NCI-H1436 (cell line): ENCODE measurements around the gene FAM124B.

Experiments used
- DNase-seq: peaks from one replicate; lab custom pipeline; 2025; lab: John Stamatoyannopoulos, UW

Gene FAM124B

DNA sequence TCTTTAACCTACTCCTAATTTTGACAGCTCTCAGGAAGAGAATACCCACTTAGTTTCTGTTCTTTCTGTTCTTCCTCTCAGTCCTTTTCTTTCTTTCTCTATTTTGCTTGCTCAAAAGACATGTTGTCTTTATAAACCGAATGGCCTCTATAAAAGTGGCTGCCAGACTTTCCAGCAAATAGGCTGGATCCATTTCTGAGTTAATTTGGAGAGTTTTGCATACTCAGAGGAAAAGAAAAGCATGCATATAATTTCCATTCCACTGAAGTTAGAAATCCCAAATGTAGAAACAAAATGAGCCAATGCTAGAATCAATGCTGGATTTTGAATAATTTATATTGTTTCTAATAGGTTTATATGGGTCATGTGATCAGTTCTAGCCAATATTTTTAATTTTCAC is 65.9 kb downstream of the FAM124B start:
- no peak for DNase-seq

DNA sequence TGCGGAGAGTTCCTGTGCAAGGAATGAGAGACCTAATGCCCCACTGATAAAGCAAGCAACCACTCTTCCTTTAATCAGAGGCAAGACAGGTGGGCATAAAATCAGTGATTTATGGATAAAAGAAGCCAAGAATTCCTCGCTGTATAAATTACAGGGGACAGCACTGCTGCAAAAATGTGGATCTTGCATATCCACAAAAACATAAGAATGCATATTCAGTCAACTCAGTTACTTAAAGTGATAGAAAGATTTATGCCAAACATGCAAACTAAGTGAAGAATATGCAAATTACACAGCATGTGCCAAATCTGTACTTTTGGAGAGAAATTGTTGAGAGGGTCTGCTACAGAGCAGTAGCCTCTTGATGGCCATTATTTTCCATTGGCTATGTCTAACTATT is 67.2 kb downstream of the FAM124B start:
- DNase-seq = no peak

DNA sequence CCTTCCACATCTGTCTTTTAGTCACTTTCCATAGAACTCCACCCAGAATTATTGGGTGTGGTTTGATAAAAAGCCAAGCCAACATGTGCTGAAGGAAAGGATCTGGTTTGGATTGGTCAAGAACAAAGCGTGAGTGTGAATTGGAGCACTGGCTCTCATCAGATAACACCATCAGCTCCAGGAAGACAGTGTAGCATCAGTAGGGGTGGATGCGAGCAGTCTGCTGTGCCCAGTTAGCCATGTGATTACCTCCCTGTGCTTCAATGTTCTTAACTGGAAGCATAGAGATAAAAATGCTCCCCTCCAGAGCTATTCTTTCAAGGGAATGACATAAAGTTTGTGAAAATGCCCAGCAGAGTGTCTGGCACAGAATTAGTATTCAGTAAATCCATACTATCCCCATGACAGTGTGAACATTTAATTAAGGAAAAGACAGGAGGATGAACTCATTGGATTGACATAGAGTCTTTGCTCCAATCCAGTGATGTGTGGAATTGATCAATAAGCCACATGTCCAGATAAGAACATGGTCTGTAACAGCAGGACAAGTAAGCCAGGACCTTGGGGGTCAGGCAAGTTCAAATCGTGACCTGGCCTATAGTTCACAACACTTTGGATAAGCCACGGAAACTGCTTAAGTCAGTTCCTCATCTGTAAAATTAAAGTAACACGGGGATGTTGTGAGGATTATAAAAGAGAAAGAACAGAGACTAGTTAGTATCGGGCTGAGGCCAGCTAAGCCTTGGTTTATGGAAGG is 68.0 kb downstream of the FAM124B start:
- no peak for DNase-seq

DNA sequence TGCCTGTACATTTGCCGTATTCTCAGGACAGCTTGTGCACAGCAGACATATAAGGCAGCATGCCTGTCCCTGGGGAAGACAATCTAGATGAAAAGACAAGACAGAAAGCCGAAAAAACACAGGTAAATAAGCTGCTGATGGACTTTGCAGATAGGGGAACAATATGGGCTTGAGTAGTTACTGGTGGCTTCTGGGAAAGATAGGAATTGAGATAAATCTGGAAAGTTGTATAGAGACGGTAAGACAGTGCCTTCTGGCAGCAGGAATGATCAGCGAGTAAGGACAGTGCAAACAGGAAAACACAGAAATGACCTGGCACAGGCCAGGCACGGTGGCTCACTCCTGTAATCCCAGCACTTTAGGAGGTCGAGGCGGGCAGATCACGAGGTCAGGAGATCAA is 70.2 kb downstream of the FAM124B start:
- no peak for DNase-seq

DNA sequence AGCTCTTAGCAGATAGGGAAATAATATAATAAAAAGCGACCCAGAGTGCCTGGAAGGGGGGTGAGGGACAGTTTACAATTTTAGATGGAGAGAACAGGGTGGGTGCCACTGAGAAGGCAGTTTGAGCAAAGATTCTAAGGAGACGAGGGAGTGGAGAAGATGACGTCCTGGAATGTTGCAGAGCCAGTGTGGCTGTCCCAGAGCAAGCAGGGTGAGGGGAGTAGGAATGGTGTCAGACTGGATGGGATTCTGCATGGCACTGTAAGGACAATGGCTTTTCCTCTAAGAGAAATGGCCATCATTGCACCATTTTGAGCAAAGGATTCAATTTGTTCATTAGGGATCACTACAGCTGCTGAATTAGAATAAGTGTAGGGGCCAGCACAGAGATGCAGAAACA is 73.1 kb downstream of the FAM124B start:
- no peak for DNase-seq
